ENCODE results near the gene NF2. TPM values are rescaled to one million over a fixed set of nuclear protein-coding genes. Genes with fewer than 3 reads are reported as not detected.

NF2 gene
- total RNA-seq, 1 donor from 2014 or later: 66.1 TPM

DNA sequence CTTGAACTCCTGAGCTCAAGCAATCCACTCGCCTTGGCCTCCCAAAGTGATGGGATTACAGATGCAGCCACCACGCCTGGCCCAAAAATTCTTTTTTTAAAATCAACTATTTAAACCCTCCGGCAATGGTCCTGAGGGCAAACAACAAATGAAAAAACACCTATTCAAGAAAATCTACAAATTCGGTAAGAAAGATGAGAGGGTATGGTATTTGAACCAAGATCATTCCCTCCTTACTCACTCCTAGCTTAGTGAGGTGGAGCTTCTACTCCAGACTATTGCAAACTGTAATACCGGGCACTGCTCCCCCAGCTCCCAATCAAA is 2.1 kb downstream of the NF2 start:
- DNase-seq (ENCODE audit: low spot score): no peak

DNA sequence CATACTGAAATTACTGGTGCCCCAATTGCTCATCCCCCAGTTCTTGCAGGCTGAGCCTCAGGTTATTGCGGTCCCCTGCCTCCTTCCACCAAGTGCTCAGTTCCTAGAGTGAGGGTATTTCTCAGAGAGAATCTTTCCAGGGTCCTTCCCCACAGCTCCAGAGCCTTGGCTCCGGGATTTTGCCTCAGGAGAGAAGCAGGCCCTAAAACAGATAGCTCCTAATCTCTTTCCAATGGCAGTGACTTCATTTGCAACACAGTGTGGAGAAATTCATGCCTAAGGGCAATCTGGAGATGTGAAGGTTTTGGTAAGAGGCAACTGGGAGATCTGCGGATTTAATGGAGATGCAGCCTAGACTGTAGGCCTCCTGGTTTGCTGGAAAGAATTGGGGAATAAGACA is 2.9 kb downstream of the NF2 start:
- Mint-ChIP-seq H3K4me3 (peak overlapping the region; percentile 51), H3K27me3 (ENCODE audit: insufficient read depth) (no peaks in the 10 kb centered on the region), H3K4me1 (ENCODE audit: low read depth) (peaks cover 30% of the 10 kb centered on the region), H3K9me3 (peaks cover 5% of the 10 kb centered on the region), H3K27ac (no peak overlapping the region), H3K36me3 (ENCODE audit: low read depth) (peaks cover 13% of the 10 kb centered on the region)
- intact Hi-C loops (cut with micrococcal nuclease): loop anchor here (10.0 kb wide), 1 partner anchor 988 kb away; the partner anchor contains the start of gene PES1
- no peak for DNase-seq (ENCODE audit: low spot score)

More for the DNA sequence above, 2.1 kb downstream of the NF2 start:
- Mint-ChIP-seq H3K27me3 (ENCODE audit: insufficient read depth) (no peaks in the 10 kb centered on the region), H3K27ac (no peak overlapping the region), H3K36me3 (ENCODE audit: low read depth) (peaks cover 9% of the 10 kb centered on the region), H3K9me3 (no peaks in the 10 kb centered on the region), H3K4me3 (peak overlapping the region; percentile 96), H3K4me1 (ENCODE audit: low read depth) (peaks cover 30% of the 10 kb centered on the region)
- intact Hi-C loops (cut with micrococcal nuclease): loop anchor here (2.0 to 10.0 kb wide), 2 partner anchors 233 to 989 kb away; partner anchors contain the start of genes ASCC2 and PES1

DNA sequence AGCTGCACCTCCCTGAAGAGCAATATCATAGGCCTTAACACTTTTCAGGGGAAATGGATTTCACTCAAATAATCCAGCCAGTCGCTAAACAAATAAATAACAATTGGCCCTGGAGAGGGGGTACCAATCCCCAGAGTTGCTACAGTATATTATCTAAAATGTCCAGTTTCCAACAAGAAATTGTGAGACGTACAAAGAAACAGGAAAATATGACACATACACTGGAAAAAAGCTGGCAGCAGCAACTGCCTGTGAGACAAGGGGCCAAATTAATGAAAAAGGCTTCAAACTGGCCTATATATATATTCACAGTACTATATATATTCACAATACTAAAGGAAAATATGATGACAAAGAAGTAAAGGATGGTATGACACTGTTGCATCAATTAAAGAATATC is 4.0 kb downstream of the NF2 start:
- Mint-ChIP-seq H3K27ac (no peak overlapping the region), H3K4me1 (ENCODE audit: low read depth) (peaks cover 30% of the 10 kb centered on the region), H3K36me3 (ENCODE audit: low read depth) (peaks cover 13% of the 10 kb centered on the region), H3K9me3 (peaks cover 5% of the 10 kb centered on the region), H3K4me3 (no peak overlapping the region), H3K27me3 (ENCODE audit: insufficient read depth) (no peaks in the 10 kb centered on the region)
- intact Hi-C loops (cut with micrococcal nuclease): loop anchor here (10.0 kb wide), 1 partner anchor 987 kb away; the partner anchor contains the start of gene PES1
- DNase-seq (ENCODE audit: low spot score): no peak

DNA sequence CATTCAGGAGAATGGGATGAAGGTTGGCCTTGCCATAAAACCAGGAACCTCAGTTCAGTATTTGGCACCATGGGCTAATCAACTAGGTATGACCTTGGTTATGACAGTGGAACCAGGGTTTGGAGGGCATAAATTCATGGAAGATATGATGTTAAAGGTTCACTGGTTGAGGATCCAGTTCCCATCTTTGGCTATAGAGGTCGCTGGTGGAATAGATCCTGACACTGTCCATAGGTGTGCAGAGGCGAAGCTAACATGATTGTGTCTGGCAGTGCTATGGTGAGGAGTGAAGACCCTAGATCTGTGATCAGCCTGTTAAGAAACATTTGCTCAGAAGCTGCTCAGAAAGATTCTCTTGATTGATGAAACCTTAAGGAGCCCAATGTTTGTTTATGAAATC is 5.7 kb downstream of the NF2 start:
- DNase-seq (ENCODE audit: low spot score): no peak
- Mint-ChIP-seq H3K27ac (no peak overlapping the region), H3K4me1 (ENCODE audit: low read depth) (peaks cover 23% of the 10 kb centered on the region), H3K27me3 (ENCODE audit: insufficient read depth) (no peaks in the 10 kb centered on the region), H3K4me3 (no peak overlapping the region), H3K36me3 (ENCODE audit: low read depth) (peaks cover 11% of the 10 kb centered on the region), H3K9me3 (peaks cover 5% of the 10 kb centered on the region)
- intact Hi-C loops (cut with micrococcal nuclease): loop anchor here (10.0 kb wide), 1 partner anchor 986 kb away; the partner anchor contains the start of gene PES1

DNA sequence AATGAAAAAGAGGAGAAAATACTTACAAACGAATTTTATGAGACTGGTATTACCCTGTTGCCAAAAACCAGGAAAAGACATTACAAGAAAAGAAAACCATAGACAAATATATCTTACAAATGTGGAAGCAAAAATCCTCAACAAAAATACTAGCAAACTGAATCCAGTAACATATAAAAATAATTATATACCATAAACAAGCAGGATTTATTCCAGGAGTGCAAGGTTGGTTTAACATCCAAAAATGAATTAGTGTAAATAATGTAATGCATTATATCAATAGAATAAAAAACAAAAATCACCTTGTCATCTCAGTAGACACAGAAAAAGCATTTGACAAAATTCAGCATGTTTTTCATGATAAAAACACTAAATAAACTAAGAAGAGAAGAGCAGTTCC is 7.3 kb downstream of the NF2 start:
- peaks cover 16% of the 10 kb centered on the region for H3K4me1 Mint-ChIP-seq (ENCODE audit: low read depth)
- H3K36me3 Mint-ChIP-seq (ENCODE audit: low read depth): peaks cover 10% of the 10 kb centered on the region
- no peaks in the 10 kb centered on the region for H3K27me3 Mint-ChIP-seq (ENCODE audit: insufficient read depth)
- no peak overlapping the region for H3K4me3 Mint-ChIP-seq
- H3K27ac Mint-ChIP-seq: no peak overlapping the region
- H3K9me3 Mint-ChIP-seq: peaks cover 5% of the 10 kb centered on the region
- DNase-seq (ENCODE audit: low spot score): no peak
- intact Hi-C loops (cut with micrococcal nuclease): no loop called here

DNA sequence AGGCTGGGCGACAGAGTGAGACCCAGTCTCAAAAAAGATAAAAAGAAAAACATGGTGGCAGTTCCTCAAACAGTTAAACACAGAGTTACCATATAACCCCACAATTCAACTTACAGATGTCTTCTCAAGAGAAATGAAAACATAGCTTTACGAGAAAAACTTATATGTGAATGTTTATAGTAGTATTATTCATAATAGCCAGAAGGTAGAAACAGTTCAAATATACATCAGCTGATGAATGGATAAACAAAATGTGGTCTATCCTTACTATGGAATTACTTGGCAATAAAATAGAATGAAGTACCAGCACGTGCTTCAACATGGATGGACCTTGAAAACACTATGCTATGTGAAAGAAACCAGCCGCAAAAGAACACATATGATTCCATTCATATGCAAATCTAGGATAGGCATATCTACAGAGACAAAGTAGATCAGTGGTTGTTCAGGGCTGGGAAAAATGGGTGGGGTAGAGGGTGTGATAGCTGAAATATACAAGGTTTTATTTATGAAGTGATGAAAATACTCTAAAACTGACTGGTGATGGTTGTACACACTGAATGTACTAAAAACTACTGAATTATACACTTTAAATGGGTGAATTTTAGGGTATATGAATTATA is 12.4 kb downstream of the NF2 start:
- intact Hi-C loops (cut with micrococcal nuclease): no loop called here
- Mint-ChIP-seq H3K36me3 (ENCODE audit: low read depth) (peaks cover 3% of the 10 kb centered on the region), H3K27me3 (ENCODE audit: insufficient read depth) (no peaks in the 10 kb centered on the region), H3K4me3 (no peak overlapping the region), H3K9me3 (peaks cover 1% of the 10 kb centered on the region), H3K27ac (no peak overlapping the region), H3K4me1 (ENCODE audit: low read depth) (peaks cover 17% of the 10 kb centered on the region)
- DNase-seq (ENCODE audit: low spot score): no peak

DNA sequence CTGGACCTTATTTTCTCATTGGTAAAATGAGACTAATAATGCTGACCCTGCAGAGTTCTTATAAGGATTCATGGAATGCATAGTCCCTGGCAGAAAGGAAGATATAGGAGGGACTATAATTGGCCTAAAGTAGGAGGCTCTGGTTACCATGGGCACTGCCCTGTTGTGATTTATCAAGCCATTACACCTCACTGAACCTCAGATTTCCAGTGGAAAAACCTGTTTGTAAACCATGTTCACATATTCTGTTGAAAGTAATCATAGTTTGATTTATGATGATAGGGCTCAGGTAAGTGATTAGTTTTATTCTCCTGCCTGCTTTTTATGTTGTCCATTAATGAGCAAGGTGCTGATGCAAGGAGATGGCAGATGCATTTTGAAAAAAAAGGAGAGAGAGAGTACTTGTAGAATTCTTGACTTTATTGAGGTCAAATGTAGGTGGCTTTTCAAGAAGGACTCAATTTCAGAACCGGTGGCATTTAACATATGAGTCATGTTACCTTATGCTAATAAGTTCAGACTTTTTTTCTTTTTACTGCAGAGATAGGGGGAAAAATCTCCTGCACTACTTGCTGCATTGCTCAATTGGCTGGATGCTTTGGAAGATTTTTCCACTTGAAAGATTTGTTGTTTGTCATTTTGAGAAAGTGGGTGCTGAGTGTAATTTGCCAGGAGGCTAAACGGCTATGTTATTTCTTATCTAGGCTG is 14.6 kb downstream of the NF2 start:
- intact Hi-C loops (cut with micrococcal nuclease): loop anchor here (1.0 to 2.0 kb wide), 2 partner anchors 15 to 27 kb away; partner anchors contain the start of gene NF2
- H3K27me3 Mint-ChIP-seq (ENCODE audit: insufficient read depth): no peaks in the 10 kb centered on the region
- no peak for DNase-seq (ENCODE audit: low spot score)
- peaks cover 30% of the 10 kb centered on the region for H3K4me1 Mint-ChIP-seq (ENCODE audit: low read depth)
- peaks cover 3% of the 10 kb centered on the region for H3K36me3 Mint-ChIP-seq (ENCODE audit: low read depth)
- H3K27ac Mint-ChIP-seq: peak overlapping the region; percentile 63
- H3K9me3 Mint-ChIP-seq: no peaks in the 10 kb centered on the region
- no peak overlapping the region for H3K4me3 Mint-ChIP-seq

DNA sequence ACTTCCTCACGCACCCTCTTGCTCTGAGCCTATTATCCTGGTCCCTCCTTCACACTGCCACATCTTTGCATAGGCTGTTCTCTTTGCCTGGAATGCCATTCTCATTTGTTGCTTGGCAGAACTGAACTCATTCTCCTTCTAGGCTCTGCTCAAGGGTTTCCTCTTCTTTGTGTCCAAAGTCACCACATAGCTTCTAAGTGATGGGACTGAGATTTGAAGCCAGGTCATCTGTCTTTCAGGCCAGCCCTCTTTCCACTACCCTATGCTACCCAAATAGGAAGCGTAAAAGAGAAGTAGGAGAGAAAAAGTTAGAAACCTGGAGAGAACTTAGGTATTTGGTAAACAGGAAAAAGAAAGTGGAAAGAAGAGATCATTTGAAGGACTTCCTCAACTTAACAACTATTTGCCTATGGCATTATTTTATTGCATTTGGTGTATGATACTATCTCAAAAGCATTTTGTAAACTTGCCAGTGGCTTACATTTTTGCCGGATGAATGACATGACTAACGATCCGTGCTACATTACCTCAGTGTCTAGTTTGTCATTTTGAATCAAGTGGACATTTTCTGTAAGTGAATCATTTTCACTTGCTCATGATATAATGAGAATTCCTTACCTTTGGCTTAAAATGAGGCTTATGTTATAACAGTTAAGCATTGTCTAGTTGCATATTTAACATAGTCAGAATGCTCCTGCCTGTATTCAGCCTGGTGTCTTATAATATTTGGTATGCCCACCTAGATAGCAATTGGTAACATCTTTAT is 18.5 kb downstream of the NF2 start:
- intact Hi-C loops (cut with micrococcal nuclease): no loop called here
- DNase-seq (ENCODE audit: low spot score): no peak
- Mint-ChIP-seq H3K4me1 (ENCODE audit: low read depth) (peaks cover 62% of the 10 kb centered on the region), H3K9me3 (no peaks in the 10 kb centered on the region), H3K27me3 (ENCODE audit: insufficient read depth) (no peaks in the 10 kb centered on the region), H3K4me3 (no peak overlapping the region), H3K27ac (peak overlapping the region; percentile 14), H3K36me3 (ENCODE audit: low read depth) (peaks cover 2% of the 10 kb centered on the region)

DNA sequence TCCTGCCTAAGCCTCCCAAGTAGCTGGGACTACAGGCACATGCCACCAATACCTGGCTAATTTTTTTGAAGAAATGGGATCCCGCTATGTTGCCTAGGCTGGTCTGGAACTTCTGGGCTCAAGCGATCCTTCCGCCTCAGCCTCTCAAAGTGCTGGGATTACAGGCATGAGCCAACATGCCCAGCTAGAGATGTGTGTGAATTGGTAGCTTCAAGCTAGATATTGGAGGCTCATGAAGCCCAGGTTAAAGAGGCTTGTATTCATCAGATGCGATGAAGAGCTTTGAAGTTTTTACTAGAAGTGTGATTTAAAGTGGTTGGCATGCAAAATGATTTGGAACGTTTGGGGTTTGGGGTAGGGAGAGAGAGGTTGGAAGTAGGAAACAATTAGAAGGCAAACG is 19.6 kb downstream of the NF2 start:
- intact Hi-C loops (cut with micrococcal nuclease): no loop called here

DNA sequence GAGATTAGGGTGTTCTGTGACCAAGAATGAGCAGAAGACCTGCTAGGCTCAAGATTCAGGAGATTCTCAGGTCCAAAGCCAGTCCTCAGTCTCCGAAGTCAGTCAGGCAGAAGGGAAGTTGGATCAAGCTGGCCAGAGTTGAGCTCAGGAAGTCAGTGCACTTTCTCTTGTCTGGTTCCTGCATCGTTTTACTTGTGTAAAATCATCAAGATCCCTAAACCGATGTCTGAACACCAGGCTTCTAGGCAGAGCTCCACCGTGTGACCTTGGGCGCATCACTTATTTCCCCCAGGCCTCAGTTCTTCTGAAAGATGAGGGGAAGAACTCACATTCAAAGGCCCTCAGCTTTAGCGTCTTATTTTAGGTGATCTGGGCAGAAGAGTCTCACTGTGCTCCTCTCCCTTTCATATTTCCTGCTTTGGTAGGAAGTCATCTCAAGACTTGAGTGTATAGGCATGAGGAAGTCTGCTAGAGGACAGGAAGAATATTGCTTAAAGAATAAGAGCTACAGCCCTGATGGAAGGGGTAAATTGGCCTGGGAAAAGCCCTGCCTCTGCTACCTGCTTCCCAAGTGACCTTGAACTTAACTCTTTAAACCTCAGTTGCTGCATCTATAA is 20.2 kb downstream of the NF2 start:
- Mint-ChIP-seq H3K4me1 (ENCODE audit: low read depth) (peaks cover 57% of the 10 kb centered on the region), H3K4me3 (no peak overlapping the region), H3K36me3 (ENCODE audit: low read depth) (peaks cover 2% of the 10 kb centered on the region), H3K27ac (peak overlapping the region; percentile 63), H3K9me3 (no peaks in the 10 kb centered on the region), H3K27me3 (ENCODE audit: insufficient read depth) (no peaks in the 10 kb centered on the region)
- no peak for DNase-seq (ENCODE audit: low spot score)
- intact Hi-C loops (cut with micrococcal nuclease): no loop called here

More for the DNA sequence above, 19.6 kb downstream of the NF2 start:
- H3K36me3 Mint-ChIP-seq (ENCODE audit: low read depth): peaks cover 2% of the 10 kb centered on the region
- peak overlapping the region; percentile 63 for H3K27ac Mint-ChIP-seq
- DNase-seq (ENCODE audit: low spot score): no peak
- H3K27me3 Mint-ChIP-seq (ENCODE audit: insufficient read depth): no peaks in the 10 kb centered on the region
- no peaks in the 10 kb centered on the region for H3K9me3 Mint-ChIP-seq
- peak overlapping the region; percentile 2 for H3K4me3 Mint-ChIP-seq
- H3K4me1 Mint-ChIP-seq (ENCODE audit: low read depth): peaks cover 59% of the 10 kb centered on the region

DNA sequence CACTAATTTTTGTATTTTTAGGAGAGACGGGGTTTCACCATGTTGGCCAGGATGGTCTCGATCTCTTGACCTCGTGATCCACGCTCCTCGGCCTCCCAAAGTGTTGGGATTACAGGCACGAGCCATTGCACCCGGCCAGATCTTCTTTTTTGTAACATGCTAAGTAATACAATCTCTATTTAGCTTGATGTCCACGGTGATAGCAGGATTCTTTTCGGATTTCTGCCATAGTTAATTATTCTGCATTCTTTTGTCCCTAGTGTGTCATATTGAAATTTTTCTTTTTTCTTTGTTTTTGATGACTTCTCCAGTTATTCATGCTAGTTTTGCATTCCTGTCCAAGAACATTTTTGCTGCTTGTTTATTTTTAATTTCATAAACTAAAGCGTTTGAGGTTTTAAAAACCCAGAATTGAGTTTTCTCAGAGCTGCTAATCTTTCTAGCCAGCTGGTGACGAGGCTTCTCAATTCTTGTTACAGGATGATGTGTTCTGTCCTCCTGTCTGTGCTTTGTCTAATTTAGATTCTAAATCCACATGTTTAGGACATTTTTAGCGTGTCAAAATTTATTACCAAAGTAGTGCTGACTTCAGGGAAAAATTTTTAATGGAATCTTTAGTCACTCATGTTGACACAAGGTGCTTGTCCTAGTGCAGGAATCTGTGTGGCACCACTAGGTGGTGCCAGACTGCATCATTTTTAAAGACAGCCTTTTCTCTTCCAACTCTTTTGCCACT is 21.8 kb downstream of the NF2 start:
- no peak overlapping the region for H3K27ac Mint-ChIP-seq
- H3K36me3 Mint-ChIP-seq (ENCODE audit: low read depth): peaks cover 2% of the 10 kb centered on the region

More for the DNA sequence above, 21.8 kb downstream of the NF2 start:
- H3K4me3 Mint-ChIP-seq: no peak overlapping the region
- intact Hi-C loops (cut with micrococcal nuclease): loop anchor here (5.0 kb wide), 1 partner anchor 142 kb away; the partner anchor contains the start of genes UQCR10 and ZMAT5
- no peaks in the 10 kb centered on the region for H3K9me3 Mint-ChIP-seq
- peak; percentile 14 for DNase-seq (ENCODE audit: low spot score)
- no peaks in the 10 kb centered on the region for H3K27me3 Mint-ChIP-seq (ENCODE audit: insufficient read depth)
- H3K4me1 Mint-ChIP-seq (ENCODE audit: low read depth): peaks cover 64% of the 10 kb centered on the region

All from activated T-helper 1 cell treated with anti-CD3 and anti-CD28 coated beads, Interleukin-12 subunit alpha, Interleukin-12 subunit beta, Interleukin-2, Interleukin-4 antibody, amounts not matched to agents 30 ng/mL and 10 ng/mL and 1 ng/mL, durations not matched to agents 14 hours and 24 hours and 36 hours (primary cell).